Astrocyte (in vitro differentiated cells and primary cell): ENCODE data around the gene PRR5L.

ENCODE experiments used
- CTCF ChIP-seq: IDR thresholded peaks from 2 replicates; pipeline ENCODE4 v1.5.1; 2011; ENCODE audit warnings: low read depth, mild to moderate bottlenecking, inconsistent platforms, low read length, moderate library complexity; ENCODE audit not compliant: insufficient read depth
- EZH2 ChIP-seq: IDR thresholded peaks from 2 replicates; pipeline ENCODE4 v1.6.1; 2012; ENCODE audit warnings: mild to moderate bottlenecking, low read length, inconsistent platforms; ENCODE audit not compliant: insufficient read depth

- TF ChIP-seq CTCF (no peak), EZH2 (no peak)
Observed at GRCh38 chr11:36361901-36362391, 65.9 kb downstream of the PRR5L start.
